Right ventricle myocardium inferior (tissue), 1 donor: ENCODE measurements around the gene ZNF248. TPM values are rescaled to one million over a fixed set of nuclear protein-coding genes. Genes with fewer than 3 reads are reported as not detected.
"Not testable (repeated sequence)": the region's sequence is repeated elsewhere in the genome, so short reads cannot be mapped to it uniquely, and the experiment has no call there.

Experiments
- ATAC-seq: fragments of 200-7000 bp; cut with Tn5 transposase; one replicate; pipeline ENCODE4 v1.9.1; 2020; ENCODE audit warnings: mild to moderate bottlenecking, moderate library complexity
- DNase-seq: peaks from one replicate; pipeline ENCODE4 v3.0.0; 2021; ENCODE audit errors: missing footprints
- intact Hi-C: fragments of 100-400 bp; cut with DNase I; formaldehyde crosslinking; loops from one replicate; pipeline ENCODE4 v1.11.0; 2022
- total RNA-seq: library from RNA; stranded (reverse); fragmentation: NEBNext Ultra II Directional; extraction: Animal tissue kit (Norgen Biotek cat#: 25700); gene quantifications from one replicate; pipeline ENCODE4 v1.2.1, GENCODE V29; 2021
- donor health status: DM: no; HTN: yes; CAD: no; lungs with severe emphysema.

The ZNF248 gene
- total RNA-seq, 1 donor from 2014 or later, result 13.2 TPM

- DNase-seq (no peak), ATAC-seq (no peak)
- intact Hi-C loops, result no loop called here
Observed at GRCh38 chr10:37760817-37761216, 96.6 kb downstream of the ZNF248 start.

- no peak for DNase-seq
- intact Hi-C loops, result loop anchor here (5.0 kb wide), 1 partner anchor 326 kb away; no protein-coding TSS in a partner anchor
- no peak for ATAC-seq
Observed at GRCh38 chr10:37758074-37758473, 99.3 kb downstream of the ZNF248 start.

- ATAC-seq, result peak; percentile 76
- intact Hi-C loops, result loop anchor here (5.0 kb wide), 1 partner anchor 322 kb away; no protein-coding TSS in a partner anchor
- DNase-seq, result no peak
Observed at GRCh38 chr10:37754538-37755323, 102.7 kb downstream of the ZNF248 start.

- ATAC-seq (no peak), DNase-seq (no peak)
- intact Hi-C loops, result no loop called here
Observed at GRCh38 chr10:37752334-37752875, 105.0 kb downstream of the ZNF248 start.

- no peak for ATAC-seq
- no peak for DNase-seq
- intact Hi-C loops, result no loop called here
Observed at GRCh38 chr10:37748170-37748569, 109.2 kb downstream of the ZNF248 start.

- ATAC-seq, result no peak
- no peak for DNase-seq
- intact Hi-C loops, result no loop called here
Observed at GRCh38 chr10:37747081-37747480, 110.3 kb downstream of the ZNF248 start.

- DNase-seq, result no peak
- ATAC-seq, result no peak
- intact Hi-C loops, result no loop called here
Observed at GRCh38 chr10:37741831-37742230, 115.6 kb downstream of the ZNF248 start.

GRCh38 chr10:37739181-37739580, 118.2 kb downstream of the ZNF248 start:
- intact Hi-C loops, result no loop called here
- DNase-seq, result no peak
- no peak for ATAC-seq

GRCh38 chr10:37738241-37738640, 119.2 kb downstream of the ZNF248 start:
- DNase-seq, intact Hi-C loops, ATAC-seq: not testable (repeated sequence)

- no peak for DNase-seq
- intact Hi-C loops, result no loop called here
- no peak for ATAC-seq
Observed at GRCh38 chr10:37737336-37737735, 120.1 kb downstream of the ZNF248 start.

GRCh38 chr10:37736120-37736519, 121.3 kb downstream of the ZNF248 start:
- ATAC-seq (no peak), DNase-seq (no peak)
- intact Hi-C loops, result no loop called here

GRCh38 chr10:37734971-37735370, 122.4 kb downstream of the ZNF248 start:
- ATAC-seq (no peak), DNase-seq (no peak)
- intact Hi-C loops, result no loop called here

Other genes starting within 250 kb of the ZNF248 start
- 16.7 TPM for gene ZNF25, start 119.0 kb upstream of the ZNF248 start, total RNA-seq
- 21.2 TPM for gene ZNF33A, start 153.1 kb upstream of the ZNF248 start, total RNA-seq
- gene ZNF37A, start 236.7 kb upstream of the ZNF248 start, total RNA-seq, result 7.3 TPM